Neural cell (in vitro differentiated cells): ENCODE measurements around the gene TCF4.

Experiments used
- CTCF ChIP-seq: fragments of 450-650 bp; IDR thresholded peaks from 2 replicates; pipeline ENCODE4 v1.5.1; 2014; ENCODE audit warnings: antibody characterized with exemption, mild to moderate bottlenecking, moderate library complexity; ENCODE audit not compliant: poor library complexity, severe bottlenecking
- EZH2 ChIP-seq: fragments of 200-600, 300-800 bp; shearing (Covaris generic), sonication (generic); IDR thresholded peaks from 2 replicates; pipeline ENCODE4 v1.6.1; 2014; ENCODE audit warnings: antibody characterized with exemption, low read length, borderline replicate concordance, mild to moderate bottlenecking; ENCODE audit not compliant: insufficient read depth, poor library complexity, severe bottlenecking
- POLR2AphosphoS5 ChIP-seq: IDR thresholded peaks from 2 replicates; pipeline ENCODE4 v1.6.1; 2012
- RAD21 ChIP-seq: fragments of 450-650 bp; conservative IDR thresholded peaks from 2 replicates; pipeline ENCODE4 v1.6.1; 2014; ENCODE audit warnings: antibody characterized with exemption, mild to moderate bottlenecking, moderate library complexity
- TAF1 ChIP-seq: IDR thresholded peaks from 2 replicates; pipeline ENCODE4 v1.6.1; 2012; ENCODE audit warnings: low read depth

- TF ChIP-seq CTCF (no peak), RAD21 (no peak), POLR2AphosphoS5 (no peak), EZH2 (no peak), TAF1 (no peak)
Measured at GRCh38 chr18:55385770-55386169, 202.2 kb downstream of the TCF4 start.
